HCT116 (cell line): ENCODE results near the gene FURIN. TPM values are rescaled to one million over a fixed set of nuclear protein-coding genes. Genes with fewer than 3 reads are reported as not detected.

ENCODE experiments used
- ATAC-seq: fragments of 200-7000 bp; cut with Tn5 transposase; 2 replicates; pipeline ENCODE4 v1.9.1; 2020; ENCODE audit warnings: mild to moderate bottlenecking, moderate library complexity
- BruUV-seq: library from RNA; stranded (reverse); fragments of 400-500 nt; replicated peaks from 2 replicates; lab custom pipeline; 2021; lab: Mats Ljungman, UMichigan
- CTCF ChIA-PET: fragments of 300-600 bp; sonication (Branson Sonifier 250); formaldehyde crosslinking; loops from one replicate; lab custom pipeline; 2021; ENCODE audit warnings: antibody characterized with exemption; lab: Charles Lee
- POLR2A ChIA-PET: fragments of 300-600, 350-600 bp; sonication (Branson Sonifier 250); formaldehyde crosslinking; loops from one replicate; lab custom pipeline; 2021; ENCODE audit warnings: antibody characterized with exemption; lab: Charles Lee
- RAD21 ChIA-PET, 2 experiments: fragments of 300-600 bp; sonication (Branson Sonifier 250); formaldehyde crosslinking; loops; one replicate each; lab custom pipeline; 2023; ENCODE audit warnings: low total read pairs in 2 of 2; ENCODE audit not compliant: uncharacterized antibody in 2 of 2, unreplicated experiment in 2 of 2, low non-redundant PET in 1 of 2; lab: Charles Lee
- DNase-seq: peaks from one replicate; pipeline ENCODE4 v3.0.0-alpha.2; 2010; ENCODE audit warnings: low read depth, low spot score
- H2AFZ ChIP-seq: fragments of 200-600 bp; shearing (Covaris generic), sonication (generic); 2 replicates; pipeline ENCODE4 v1.6.1; 2017; ENCODE audit warnings: low read depth, mixed run types, mixed read lengths, antibody characterized with exemption, low read length; ENCODE audit not compliant: poor library complexity, severe bottlenecking
- H3K27ac ChIP-seq: 2 replicates; pipeline ENCODE4 v1.5.1; 2012; ENCODE audit warnings: low read depth, low read length
- H3K27me3 ChIP-seq: fragments of 200-600 bp; sonication (generic); 2 replicates; pipeline ENCODE4 v1.6.1; 2016; ENCODE audit warnings: mixed run types, low read length, mixed read lengths; ENCODE audit not compliant: insufficient read depth
- H3K36me3 ChIP-seq, 2 experiments: fragments of 200-500 bp in 1 of 2; fragments of 200-600 bp in 1 of 2; sonication (Bioruptor generic) in 1 of 2; sonication (generic) in 1 of 2; 2 replicates each; pipeline versions ENCODE4 v1.5.1 to v1.6.1; 2014 to 2016; ENCODE audit warnings: low read length in 2 of 2, inconsistent platforms in 1 of 2, mixed read lengths in 1 of 2, mixed run types in 1 of 2; ENCODE audit not compliant: insufficient read depth in 2 of 2, control insufficient read depth in 1 of 2
- H3K4me1 ChIP-seq, 2 experiments: fragments of 200-600 bp in 1 of 2; sonication (generic) in 1 of 2; 2 replicates each; pipeline versions ENCODE4 v1.5.1 to v1.6.1; 2012 to 2017; ENCODE audit warnings: low read length in 2 of 2, inconsistent platforms in 1 of 2, mild to moderate bottlenecking in 1 of 2, mixed read lengths in 1 of 2, mixed run types in 1 of 2, moderate library complexity in 1 of 2; ENCODE audit not compliant: insufficient read depth in 2 of 2, control insufficient read depth in 1 of 2
- H3K4me2 ChIP-seq: fragments of 200-600 bp; sonication (generic); 2 replicates; pipeline ENCODE4 v1.6.1; 2017; ENCODE audit warnings: mixed run types, low read length, mixed read lengths
- H3K4me3 ChIP-seq, 2 experiments: fragments of 200-600 bp in 1 of 2; sonication (generic) in 1 of 2; replicated peaks in 1 of 2; 2 replicates each; pipeline ENCODE4 v1.5.1; 2011 to 2016; ENCODE audit warnings: low read length in 2 of 2, control low read depth in 1 of 2, low read depth in 1 of 2, mild to moderate bottlenecking in 1 of 2, mixed read lengths in 1 of 2, mixed run types in 1 of 2
- H3K79me2 ChIP-seq: fragments of 200-600 bp; sonication (generic); 2 replicates; pipeline ENCODE4 v1.6.1; 2017; ENCODE audit warnings: mild to moderate bottlenecking, mixed run types, low read length, moderate library complexity, mixed read lengths; ENCODE audit not compliant: insufficient read depth
- H3K9ac ChIP-seq: fragments of 200-600 bp; sonication (generic); 2 replicates; pipeline ENCODE4 v1.6.1; 2016; ENCODE audit warnings: low read length, mixed read lengths
- H3K9me2 ChIP-seq: fragments of 200-600 bp; sonication (generic), shearing (Covaris generic); 2 replicates; pipeline ENCODE4 v1.6.1; 2017; ENCODE audit warnings: mixed run types, mild to moderate bottlenecking, moderate library complexity; ENCODE audit not compliant: insufficient read depth
- H3K9me3 ChIP-seq, 2 experiments: fragments of 200-500 bp in 1 of 2; fragments of 200-600 bp in 1 of 2; sonication (Bioruptor generic) in 1 of 2; sonication (generic) in 1 of 2; 2 replicates each; pipeline ENCODE4 v1.6.1; 2014 to 2017; ENCODE audit warnings: low read length in 2 of 2, mixed read lengths in 2 of 2, inconsistent platforms in 1 of 2, low read depth in 1 of 2, mild to moderate bottlenecking in 1 of 2, mixed run types in 1 of 2, moderate library complexity in 1 of 2; ENCODE audit not compliant: control insufficient read depth in 1 of 2, insufficient read depth in 1 of 2
- H4K20me1 ChIP-seq: fragments of 200-600 bp; sonication (generic), shearing (Covaris generic); 2 replicates; pipeline ENCODE4 v1.6.1; 2017; ENCODE audit warnings: mixed run types, mild to moderate bottlenecking, moderate library complexity; ENCODE audit not compliant: insufficient read depth
- ATF3 ChIP-seq: IDR thresholded peaks from 2 replicates; pipeline ENCODE4 v1.6.1; 2012
- CBX3 ChIP-seq: IDR thresholded peaks from 2 replicates; pipeline ENCODE4 v1.6.1; 2012; ENCODE audit warnings: low read depth
- CEBPB ChIP-seq: IDR thresholded peaks from 2 replicates; pipeline ENCODE4 v1.6.1; 2012; ENCODE audit warnings: low read depth
- EZH2 ChIP-seq: fragments of 200-600 bp; sonication (generic); IDR thresholded peaks from 2 replicates; pipeline ENCODE4 v1.6.1; 2017; ENCODE audit warnings: antibody characterized with exemption, mixed run types
- JUND ChIP-seq: IDR thresholded peaks from 2 replicates; pipeline ENCODE4 v1.6.1; 2012
- MAX ChIP-seq: IDR thresholded peaks from 2 replicates; pipeline ENCODE4 v1.6.1; 2012
- POLR2A ChIP-seq: IDR thresholded peaks from 2 replicates; pipeline ENCODE4 v1.7.0; 2011; ENCODE audit warnings: borderline replicate concordance; ENCODE audit not compliant: insufficient read depth, insufficient read length; ENCODE audit errors: extremely low read depth
- POLR2AphosphoS5 ChIP-seq: IDR thresholded peaks from 2 replicates; pipeline ENCODE4 v1.6.1; 2011; ENCODE audit warnings: mild to moderate bottlenecking, low read depth, low read length, moderate library complexity
- REST ChIP-seq: IDR thresholded peaks from 2 replicates; pipeline ENCODE4 v1.6.1; 2012; ENCODE audit warnings: low read depth
- SIN3A ChIP-seq: IDR thresholded peaks from 2 replicates; pipeline ENCODE4 v1.6.1; 2012; ENCODE audit warnings: low read depth
- SP1 ChIP-seq: IDR thresholded peaks from 2 replicates; pipeline ENCODE4 v1.6.1; 2012; ENCODE audit warnings: low read depth
- TCF7L2 ChIP-seq: IDR thresholded peaks from 2 replicates; pipeline ENCODE4 v1.7.0; 2011; ENCODE audit warnings: borderline replicate concordance, inconsistent platforms; ENCODE audit not compliant: insufficient read depth, insufficient read length; ENCODE audit errors: extremely low read depth
- ZBTB33 ChIP-seq: IDR thresholded peaks from 2 replicates; pipeline ENCODE4 v1.6.1; 2011; ENCODE audit warnings: mild to moderate bottlenecking, low read length, moderate library complexity; ENCODE audit not compliant: insufficient replicate concordance; ENCODE audit errors: extremely low read depth
- ZFX ChIP-seq: fragments of 450-650 bp; IDR thresholded peaks from 2 replicates; pipeline ENCODE4 v1.6.1; 2017
- intact Hi-C: fragments of 100-400 bp; cut with micrococcal nuclease; formaldehyde crosslinking; loops from 2 replicates; pipeline ENCODE4 v1.10.0; 2022
- total RNA-seq: library from RNA; stranded (reverse); gene quantifications from one replicate; pipeline ENCODE4 v1.2.1, GENCODE V29; 2021; ENCODE audit not compliant: unreplicated experiment

The FURIN gene
- total RNA-seq, 1 experiment from 2014 or later, result 42.0 TPM

DNA sequence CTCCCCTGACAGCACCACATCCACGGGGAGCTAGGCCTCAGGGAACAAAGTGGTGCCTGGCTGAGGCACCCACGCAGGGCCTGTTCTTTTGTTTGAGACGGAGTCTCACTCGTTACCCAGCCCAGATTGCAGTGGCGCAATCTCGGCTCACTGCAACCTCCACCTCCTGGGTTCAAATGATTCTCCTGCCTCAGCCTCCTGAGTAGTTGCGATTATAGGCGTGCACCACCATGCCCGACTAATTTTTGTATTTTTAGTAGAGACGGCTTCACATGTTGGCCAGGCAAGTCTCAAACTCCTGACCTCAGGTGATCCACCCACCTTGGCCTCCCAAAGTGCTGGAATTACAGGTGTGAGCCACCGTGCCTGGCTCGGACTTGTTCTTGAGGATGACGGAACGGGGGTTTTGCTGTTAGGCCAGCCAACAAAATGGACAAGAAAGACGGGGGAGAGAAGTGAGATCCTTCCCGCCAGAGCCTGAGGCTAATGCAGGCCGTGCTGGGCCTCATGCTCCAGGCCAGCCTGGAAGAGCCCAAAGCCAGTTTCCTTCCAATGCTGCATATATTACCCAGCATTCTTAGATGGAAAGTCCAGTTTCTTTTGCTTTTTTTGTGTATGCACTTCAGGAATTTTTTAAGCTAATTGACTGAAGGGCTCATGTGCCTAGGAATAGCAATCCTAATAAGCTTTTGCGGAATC lies 28.1 kb upstream of the FURIN start:
- intact Hi-C loops, result no loop called here
- H3K27ac ChIP-seq, result no peak overlapping the region
- H3K4me1 ChIP-seq, result peaks cover 5 to 7% of the 10 kb centered on the region in 2 experiments; a peak in 3 of 4 replicates
- RAD21 ChIA-PET, result no interaction called here
- no peak overlapping the region for H3K4me2 ChIP-seq
- H3K9me2 ChIP-seq, result no peaks in the 10 kb centered on the region
- ATAC-seq (no peak), DNase-seq (no peak)
- no peak overlapping the region for H3K9ac ChIP-seq
- no peaks in the 10 kb centered on the region for H4K20me1 ChIP-seq
- H3K9me3 ChIP-seq, result no peaks in the 10 kb centered on the region
- H3K36me3 ChIP-seq, result no peaks in the 10 kb centered on the region
- CTCF ChIA-PET, result no interaction called here
- TF ChIP-seq CBX3, result no peak
- TF ChIP-seq TCF7L2, result no peak
- TF ChIP-seq POLR2A, result no peak
- TF ChIP-seq ZFX, result no peak
- TF ChIP-seq EZH2, result no peak
- TF ChIP-seq SIN3A, result no peak
- H2AFZ ChIP-seq, result no peak overlapping the region
- BruUV-seq, result no TSS peak
- POLR2A ChIA-PET, result interaction anchor here (0.9 kb wide), 1 partner anchor 24 kb away, joined by 3 read pairs; no protein-coding TSS in a partner anchor
- H3K4me3 ChIP-seq, result no peak overlapping the region
- no peaks in the 10 kb centered on the region for H3K27me3 ChIP-seq
- no peaks in the 10 kb centered on the region for H3K79me2 ChIP-seq

DNA sequence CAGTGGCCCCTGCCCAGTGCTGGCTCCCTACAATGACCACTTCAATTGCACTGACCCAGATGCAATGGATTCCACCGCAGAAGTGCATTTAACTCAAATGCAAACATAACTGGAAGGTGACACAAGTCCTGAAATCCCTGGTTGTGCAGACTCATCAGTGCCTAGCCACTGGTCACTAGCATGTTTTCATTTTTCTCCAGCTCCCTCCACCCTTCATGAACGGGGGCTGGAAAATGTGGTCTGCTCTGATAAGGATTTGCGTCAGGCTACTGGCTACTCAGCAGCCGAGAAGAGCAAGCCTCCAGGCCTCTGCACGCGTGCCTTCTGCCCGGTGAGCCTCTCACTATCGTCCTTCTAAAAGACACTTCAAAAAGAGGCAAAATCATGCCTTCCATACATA lies 27.4 kb upstream of the FURIN start:
- intact Hi-C loops, result no loop called here
- no peak for ATAC-seq
- no TSS peak for BruUV-seq
- no peak overlapping the region for H2AFZ ChIP-seq
- no peaks in the 10 kb centered on the region for H3K36me3 ChIP-seq
- H3K4me2 ChIP-seq, result no peak overlapping the region
- no peak overlapping the region for H3K27ac ChIP-seq
- H3K79me2 ChIP-seq, result no peaks in the 10 kb centered on the region
- no peak for DNase-seq
- H3K9me2 ChIP-seq, result no peaks in the 10 kb centered on the region
- H3K9me3 ChIP-seq, result no peaks in the 10 kb centered on the region
- H4K20me1 ChIP-seq, result no peaks in the 10 kb centered on the region
- H3K4me3 ChIP-seq, result no peak overlapping the region
- POLR2A ChIA-PET, result interaction anchor here (0.9 kb wide), 1 partner anchor 23 kb away, joined by 3 read pairs; no protein-coding TSS in a partner anchor
- CTCF ChIA-PET, result no interaction called here
- no peak overlapping the region for H3K9ac ChIP-seq
- H3K27me3 ChIP-seq, result no peaks in the 10 kb centered on the region
- RAD21 ChIA-PET, result no interaction called here
- peaks cover 5 to 11% of the 10 kb centered on the region in 2 experiments; a peak in 3 of 4 replicates for H3K4me1 ChIP-seq
- TF ChIP-seq CBX3, result no peak
- TF ChIP-seq REST, result no peak
- no peak for TF ChIP-seq POLR2A
- no peak for TF ChIP-seq POLR2AphosphoS5
- no peak for TF ChIP-seq EZH2
- TF ChIP-seq CEBPB, result no peak
- TF ChIP-seq ATF3, result no peak
- TF ChIP-seq MAX, result no peak
- TF ChIP-seq SP1, result no peak
- no peak for TF ChIP-seq TCF7L2
- TF ChIP-seq ZBTB33, result no peak
- TF ChIP-seq JUND, result no peak
